ENCODE results near the gene ARL6IP1. TPM values are rescaled to one million over a fixed set of nuclear protein-coding genes. Genes with fewer than 3 reads are reported as not detected.
"Not testable (repeated sequence)": the region's sequence is repeated elsewhere in the genome, so short reads cannot be mapped to it uniquely, and the experiment has no call there.

The ARL6IP1 gene
- polyA plus RNA-seq, 1 donor (not counting 4 experiments of a cell fraction or from before 2014, with no cell fraction given) = 178 TPM

- H3K4me2 ChIP-seq (ENCODE audit: control insufficient read depth, extremely low read depth, insufficient read depth, low read depth, low read length) = no peak overlapping the region
- H3K27me3 ChIP-seq (ENCODE audit: control insufficient read depth, extremely low read depth, insufficient read depth, low read length) = no peaks in the 10 kb centered on the region
- peaks cover 5% of the 10 kb centered on the region for H3K9me1 ChIP-seq (ENCODE audit: control insufficient read depth, extremely low read depth, insufficient read depth, low read length)
- TF ChIP-seq CTCF (optimal IDR thresholded peaks at IDR 0.05 in 1 of 3, IDR thresholded peaks at IDR 0.05 in 1 of 3, conservative IDR thresholded peaks at IDR 0.05 in 1 of 3; ENCODE audit: extremely low read depth in 1 of 3, insufficient read depth in 2 of 3, low read length in 3 of 3) = no peak
- TF ChIP-seq EZH2 (IDR thresholded peaks at IDR 0.05; ENCODE audit: low read length) = no peak
- no peaks in the 10 kb centered on the region for H3K9me3 ChIP-seq (ENCODE audit: control insufficient read depth, low read depth, low read length)
- no peak overlapping the region for H2AFZ ChIP-seq (ENCODE audit: control insufficient read depth, low read length)
- no peak overlapping the region for H3K4me3 ChIP-seq (ENCODE audit: control insufficient read depth in 2 of 3, extremely low read depth in 1 of 3, insufficient read depth in 2 of 3, low read depth in 1 of 3, low read length in 3 of 3)
- H3K36me3 ChIP-seq (ENCODE audit: control insufficient read depth in 2 of 2, extremely low read depth in 1 of 2, insufficient read depth in 2 of 2, low read length in 2 of 2) = peaks cover 24 to 52% of the 10 kb centered on the region in 2 experiments
- dilution Hi-C loops (cut with MboI; ENCODE audit: extremely low pct_ligation_motif_present, low sequenced_read_pairs) = no loop called here
- no peak for FAIRE-seq
- no peak overlapping the region for H3K9ac ChIP-seq (ENCODE audit: control insufficient read depth, extremely low read depth, insufficient read depth, low read length)
- peaks cover 55% of the 10 kb centered on the region for H4K20me1 ChIP-seq (ENCODE audit: control insufficient read depth, extremely low read depth, insufficient read depth, low read length)
- peaks cover 24% of the 10 kb centered on the region for H3K4me1 ChIP-seq (ENCODE audit: control insufficient read depth, extremely low read depth, insufficient read depth, low read length)
- DNase-seq (ENCODE audit: low read depth, low spot score) = no peak
- no peak overlapping the region for H3K27ac ChIP-seq (ENCODE audit: control insufficient read depth, insufficient read depth, low read length)
- peaks cover 52% of the 10 kb centered on the region for H3K79me2 ChIP-seq (ENCODE audit: control insufficient read depth, insufficient read depth, low read length)
Observed at GRCh38 chr16:18782697-18783429, 18.5 kb downstream of the ARL6IP1 start.

DNA sequence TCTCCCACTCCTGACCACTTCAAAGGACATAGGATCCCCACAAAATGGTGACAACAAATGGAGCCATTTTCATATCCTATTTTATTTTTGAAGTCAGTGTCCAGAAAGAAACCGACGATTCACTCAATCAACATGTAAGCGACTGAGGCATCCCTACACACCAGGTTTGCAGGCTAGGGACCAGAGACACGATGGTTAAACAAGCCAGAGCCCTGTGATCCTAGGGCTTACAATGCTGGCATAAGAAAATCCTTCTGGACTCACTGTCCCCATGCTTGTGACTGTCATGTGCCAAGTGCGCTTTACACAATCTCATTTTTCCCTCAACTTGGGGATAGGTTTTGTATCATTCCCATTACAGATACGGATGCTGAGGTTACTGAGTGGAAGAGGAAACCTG, 20.1 kb downstream of the ARL6IP1 start:
- H3K9ac ChIP-seq (ENCODE audit: control insufficient read depth, extremely low read depth, insufficient read depth, low read length); FAIRE-seq; H3K9me3 ChIP-seq (ENCODE audit: control insufficient read depth, low read depth, low read length); H3K27me3 ChIP-seq (ENCODE audit: control insufficient read depth, extremely low read depth, insufficient read depth, low read length); H3K4me2 ChIP-seq (ENCODE audit: control insufficient read depth, extremely low read depth, insufficient read depth, low read depth, low read length); H2AFZ ChIP-seq (ENCODE audit: control insufficient read depth, low read length); H3K27ac ChIP-seq (ENCODE audit: control insufficient read depth, insufficient read depth, low read length); H3K4me3 ChIP-seq (ENCODE audit: control insufficient read depth in 2 of 3, extremely low read depth in 1 of 3, insufficient read depth in 2 of 3, low read depth in 1 of 3, low read length in 3 of 3); H3K4me1 ChIP-seq (ENCODE audit: control insufficient read depth, extremely low read depth, insufficient read depth, low read length); H3K9me1 ChIP-seq (ENCODE audit: control insufficient read depth, extremely low read depth, insufficient read depth, low read length); DNase-seq (ENCODE audit: low read depth, low spot score); dilution Hi-C loops (cut with MboI; ENCODE audit: extremely low pct_ligation_motif_present, low sequenced_read_pairs): not testable (repeated sequence)
- Histone ChIP-seq H4K20me1 (ENCODE audit: control insufficient read depth, extremely low read depth, insufficient read depth, low read length) (peaks cover 38% of the 10 kb centered on the region), H3K79me2 (ENCODE audit: control insufficient read depth, insufficient read depth, low read length) (peaks cover 36% of the 10 kb centered on the region), H3K36me3 (ENCODE audit: control insufficient read depth in 2 of 2, extremely low read depth in 1 of 2, insufficient read depth in 2 of 2, low read length in 2 of 2) (peaks cover 21 to 37% of the 10 kb centered on the region in 2 experiments)

- H3K27me3 ChIP-seq (ENCODE audit: control insufficient read depth, extremely low read depth, insufficient read depth, low read length); dilution Hi-C loops (cut with MboI; ENCODE audit: extremely low pct_ligation_motif_present, low sequenced_read_pairs); H3K4me3 ChIP-seq (ENCODE audit: control insufficient read depth in 2 of 3, extremely low read depth in 1 of 3, insufficient read depth in 2 of 3, low read depth in 1 of 3, low read length in 3 of 3); H3K9me1 ChIP-seq (ENCODE audit: control insufficient read depth, extremely low read depth, insufficient read depth, low read length); DNase-seq (ENCODE audit: low read depth, low spot score); H3K9ac ChIP-seq (ENCODE audit: control insufficient read depth, extremely low read depth, insufficient read depth, low read length); FAIRE-seq; H3K27ac ChIP-seq (ENCODE audit: control insufficient read depth, insufficient read depth, low read length); H3K9me3 ChIP-seq (ENCODE audit: control insufficient read depth, low read depth, low read length); H3K4me1 ChIP-seq (ENCODE audit: control insufficient read depth, extremely low read depth, insufficient read depth, low read length); H3K4me2 ChIP-seq (ENCODE audit: control insufficient read depth, extremely low read depth, insufficient read depth, low read depth, low read length); H2AFZ ChIP-seq (ENCODE audit: control insufficient read depth, low read length): not testable (repeated sequence)
- peaks cover 18 to 30% of the 10 kb centered on the region in 2 experiments for H3K36me3 ChIP-seq (ENCODE audit: control insufficient read depth in 2 of 2, extremely low read depth in 1 of 2, insufficient read depth in 2 of 2, low read length in 2 of 2)
- H3K79me2 ChIP-seq (ENCODE audit: control insufficient read depth, insufficient read depth, low read length) = peaks cover 29% of the 10 kb centered on the region
- peaks cover 31% of the 10 kb centered on the region for H4K20me1 ChIP-seq (ENCODE audit: control insufficient read depth, extremely low read depth, insufficient read depth, low read length)
Observed at GRCh38 chr16:18780460-18781026, 20.8 kb downstream of the ARL6IP1 start.

DNA sequence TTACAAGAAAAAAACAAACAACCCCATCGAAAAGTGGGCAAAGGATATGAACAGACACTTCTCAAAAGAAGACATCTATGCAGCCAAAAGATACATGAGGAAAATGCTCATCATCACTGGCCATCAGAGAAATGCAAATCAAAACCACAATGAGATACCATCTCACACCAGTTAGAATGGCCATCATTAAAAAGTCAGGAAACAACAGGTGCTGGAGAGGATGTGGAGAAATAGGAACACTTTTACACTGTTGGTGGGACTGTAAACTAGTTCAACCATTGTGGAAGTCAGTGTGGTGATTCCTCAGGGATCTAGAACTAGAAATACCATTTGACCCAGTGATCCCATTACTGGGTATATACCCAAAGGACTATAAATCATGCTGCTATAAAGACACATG, 23.7 kb downstream of the ARL6IP1 start:
- FAIRE-seq; H3K9me3 ChIP-seq (ENCODE audit: control insufficient read depth, low read depth, low read length); H2AFZ ChIP-seq (ENCODE audit: control insufficient read depth, low read length); dilution Hi-C loops (cut with MboI; ENCODE audit: extremely low pct_ligation_motif_present, low sequenced_read_pairs); H3K36me3 ChIP-seq (ENCODE audit: control insufficient read depth in 2 of 2, extremely low read depth in 1 of 2, insufficient read depth in 2 of 2, low read length in 2 of 2); H3K27ac ChIP-seq (ENCODE audit: control insufficient read depth, insufficient read depth, low read length); H3K4me3 ChIP-seq (ENCODE audit: control insufficient read depth in 2 of 3, extremely low read depth in 1 of 3, insufficient read depth in 2 of 3, low read depth in 1 of 3, low read length in 3 of 3); H3K9me1 ChIP-seq (ENCODE audit: control insufficient read depth, extremely low read depth, insufficient read depth, low read length); H3K4me1 ChIP-seq (ENCODE audit: control insufficient read depth, extremely low read depth, insufficient read depth, low read length); H3K27me3 ChIP-seq (ENCODE audit: control insufficient read depth, extremely low read depth, insufficient read depth, low read length); DNase-seq (ENCODE audit: low read depth, low spot score); H4K20me1 ChIP-seq (ENCODE audit: control insufficient read depth, extremely low read depth, insufficient read depth, low read length); H3K9ac ChIP-seq (ENCODE audit: control insufficient read depth, extremely low read depth, insufficient read depth, low read length); H3K79me2 ChIP-seq (ENCODE audit: control insufficient read depth, insufficient read depth, low read length); H3K4me2 ChIP-seq (ENCODE audit: control insufficient read depth, extremely low read depth, insufficient read depth, low read depth, low read length): not testable (repeated sequence)

All from keratinocyte (primary cell).